Subcutaneous abdominal adipose tissue (tissue), 5 donors: ENCODE measurements around the gene SH3PXD2A.
"Not testable (repeated sequence)": the region's sequence is repeated elsewhere in the genome, so short reads cannot be mapped to it uniquely, and the experiment has no call there.

Experiments
- H3K27ac ChIP-seq: one replicate; pipeline ENCODE4 v1.7.0; 2013; ENCODE audit warnings: low read depth, mild to moderate bottlenecking, inconsistent platforms, low read length, moderate library complexity
- H3K27me3 ChIP-seq, 5 donors: one replicate each; pipeline ENCODE4 v1.7.0; 2013; ENCODE audit warnings: low read length in 5 of 5, inconsistent platforms in 1 of 5; ENCODE audit not compliant: control insufficient read depth in 5 of 5, insufficient read depth in 4 of 5
- H3K36me3 ChIP-seq, 5 donors: one replicate each; pipeline ENCODE4 v1.7.0; 2013; ENCODE audit warnings: low read length in 5 of 5; ENCODE audit not compliant: control insufficient read depth in 5 of 5, insufficient read depth in 5 of 5
- H3K4me1 ChIP-seq, 5 donors: one replicate each; pipeline ENCODE4 v1.7.0; 2013; ENCODE audit warnings: low read length in 5 of 5, mild to moderate bottlenecking in 3 of 5, moderate library complexity in 1 of 5; ENCODE audit not compliant: control insufficient read depth in 5 of 5, insufficient read depth in 5 of 5
- H3K4me3 ChIP-seq, 5 donors: one replicate each; pipeline ENCODE4 v1.7.0; 2013; ENCODE audit warnings: low read length in 5 of 5, low read depth in 1 of 5
- H3K9ac ChIP-seq, 5 donors: one replicate each; pipeline ENCODE4 v1.7.0; 2013; ENCODE audit warnings: low read length in 5 of 5, mild to moderate bottlenecking in 4 of 5, moderate library complexity in 3 of 5
- H3K9me3 ChIP-seq, 5 donors: one replicate each; pipeline ENCODE4 v1.7.0; 2013; ENCODE audit warnings: low read length in 5 of 5; ENCODE audit not compliant: control insufficient read depth in 5 of 5
- donor health status: healthy.
- donor health status: healthy.
- donor health status: healthy.
- donor health status: healthy.
- donor health status: healthy.

Gene SH3PXD2A

DNA sequence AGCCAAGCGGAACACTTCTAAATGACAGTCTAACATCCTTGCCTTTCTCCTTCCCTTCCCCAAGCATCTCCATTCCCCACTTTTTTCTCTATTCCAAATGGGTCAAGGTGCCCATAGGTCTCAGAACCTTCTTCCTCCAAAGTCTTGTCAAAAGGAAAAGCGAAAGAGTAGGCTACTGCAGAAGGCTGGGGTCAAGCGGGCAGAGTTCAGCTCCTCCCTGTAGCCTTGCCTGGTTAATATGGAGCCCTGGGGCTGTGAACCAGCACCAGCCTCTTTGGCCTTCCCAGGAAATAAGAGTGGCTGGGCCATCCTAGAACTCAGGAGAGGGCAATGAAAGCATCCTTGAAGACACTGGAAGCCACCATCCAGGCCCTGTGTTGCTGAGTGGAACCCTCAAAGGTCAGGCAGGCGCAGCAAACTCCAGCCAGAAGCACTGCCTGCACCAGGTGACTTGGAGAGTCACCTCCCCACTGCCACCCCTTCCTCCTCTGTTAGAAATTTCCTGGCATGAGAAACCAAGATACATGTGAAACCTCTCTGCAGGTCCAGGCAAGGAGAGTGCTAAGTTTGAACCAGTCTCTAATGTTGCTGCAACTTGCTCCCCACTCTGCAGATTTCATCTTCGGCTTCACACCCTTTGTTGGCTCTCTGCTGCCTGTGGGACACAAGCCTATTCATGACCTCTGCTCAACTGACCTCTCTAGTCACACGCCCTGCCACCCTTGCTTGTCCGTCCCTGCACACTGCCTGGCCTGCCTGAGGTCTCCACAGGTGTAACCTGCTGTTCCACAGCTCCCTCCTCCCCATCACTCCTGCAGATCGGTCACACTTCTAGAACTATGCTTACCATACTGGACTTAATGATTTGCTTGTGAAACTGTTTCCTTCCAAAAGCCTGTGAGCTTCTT lies 74.9 kb downstream of the SH3PXD2A start:
- peaks cover 0 to 5% (median 0%) of the 10 kb centered on the region in 5 donors for H3K36me3 ChIP-seq
- no peaks in the 10 kb centered on the region for H3K9me3 ChIP-seq
- peaks cover 4 to 29% (median 20%) of the 10 kb centered on the region in 5 donors for H3K4me1 ChIP-seq
- H3K27ac ChIP-seq = no peak overlapping the region
- no peak overlapping the region for H3K4me3 ChIP-seq
- H3K9ac ChIP-seq = no peak overlapping the region
- H3K27me3 ChIP-seq = peaks cover 0 to 4% (median 0%) of the 10 kb centered on the region in 5 donors

DNA sequence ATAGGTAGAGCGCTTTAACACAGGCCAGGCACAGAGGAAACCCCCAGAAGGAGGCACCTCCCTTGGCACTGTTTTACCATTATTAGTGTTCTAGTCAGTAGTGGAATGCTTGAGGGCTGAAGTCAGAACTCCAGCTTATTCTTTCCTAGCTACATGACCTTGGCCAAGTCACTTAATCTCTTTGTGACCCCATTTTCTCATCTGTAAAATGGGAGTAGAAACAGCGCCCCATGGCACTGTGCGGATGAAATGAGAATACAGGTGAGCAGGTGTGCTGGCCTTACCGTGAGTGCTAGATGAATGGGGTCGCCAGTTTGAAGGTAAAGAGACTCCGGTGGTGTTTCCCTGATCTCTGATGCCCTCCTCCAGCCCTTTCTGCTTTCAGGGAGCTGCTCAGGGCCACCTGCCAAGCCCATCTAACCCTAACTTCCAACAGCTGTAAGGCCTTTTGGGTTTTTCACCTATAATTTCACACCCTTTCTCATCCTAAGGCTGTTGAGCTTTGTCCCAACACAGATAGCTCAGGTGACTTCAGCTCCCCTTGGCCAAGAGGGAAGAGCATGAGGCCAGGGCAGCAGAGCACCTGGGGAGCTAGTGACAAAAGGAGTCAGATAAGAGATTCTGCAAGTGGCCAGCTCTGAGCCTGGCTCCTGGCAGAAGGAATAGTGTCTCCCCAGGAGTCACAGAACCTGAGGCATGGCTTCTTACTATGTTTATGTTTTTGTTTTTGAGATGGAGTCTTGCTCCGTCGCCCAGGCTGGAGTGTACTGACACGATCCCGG lies 76.8 kb downstream of the SH3PXD2A start:
- H3K27me3 ChIP-seq = no peaks in the 10 kb centered on the region
- peaks cover 4 to 29% (median 20%) of the 10 kb centered on the region in 5 donors for H3K4me1 ChIP-seq
- no peaks in the 10 kb centered on the region for H3K9me3 ChIP-seq
- H3K4me3 ChIP-seq = no peak overlapping the region
- H3K9ac ChIP-seq = no peak overlapping the region
- H3K27ac ChIP-seq = no peak overlapping the region
- H3K36me3 ChIP-seq = peaks cover 0 to 5% (median 0%) of the 10 kb centered on the region in 5 donors

DNA sequence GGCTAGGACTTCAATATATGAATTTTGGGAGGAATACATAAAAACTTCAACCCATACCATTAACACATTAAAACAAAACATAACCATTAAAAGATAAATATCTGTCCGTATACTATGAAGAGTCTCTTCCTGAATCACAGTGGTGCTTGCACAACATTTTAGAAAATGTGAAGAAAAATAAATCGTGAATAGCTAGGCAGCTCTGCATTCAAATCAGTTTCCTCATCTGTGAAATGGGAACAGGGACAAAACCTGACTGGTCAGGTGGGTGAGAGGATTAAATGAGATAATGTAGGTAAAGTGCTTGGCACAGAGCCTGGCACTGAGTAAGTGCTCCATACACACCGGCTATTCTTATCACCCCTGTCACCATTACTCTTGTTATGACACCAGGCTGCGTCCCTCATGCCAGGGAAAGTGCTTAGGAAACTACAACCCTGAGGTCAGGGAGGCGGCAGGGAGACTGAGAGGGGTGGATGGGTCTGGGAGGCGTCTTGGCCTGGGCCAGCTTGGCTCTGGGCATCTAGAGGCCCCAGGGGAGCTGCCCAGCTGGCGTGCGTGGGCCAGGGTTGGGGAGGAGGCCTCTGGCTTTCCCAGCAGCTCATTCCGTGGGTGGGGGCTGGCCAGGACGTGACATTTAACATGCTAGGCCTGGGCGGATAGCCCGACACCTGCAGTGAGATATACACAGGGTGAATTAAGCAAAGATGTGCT lies 78.3 kb downstream of the SH3PXD2A start:
- Histone ChIP-seq H3K27ac (no peak overlapping the region), H3K9me3 (no peaks in the 10 kb centered on the region), H3K9ac (no peak overlapping the region), H3K27me3 (no peaks in the 10 kb centered on the region), H3K36me3 (peaks cover 0 to 5% (median 0%) of the 10 kb centered on the region in 5 donors), H3K4me3 (no peak overlapping the region), H3K4me1 (peaks cover 4 to 39% (median 29%) of the 10 kb centered on the region in 5 donors)

DNA sequence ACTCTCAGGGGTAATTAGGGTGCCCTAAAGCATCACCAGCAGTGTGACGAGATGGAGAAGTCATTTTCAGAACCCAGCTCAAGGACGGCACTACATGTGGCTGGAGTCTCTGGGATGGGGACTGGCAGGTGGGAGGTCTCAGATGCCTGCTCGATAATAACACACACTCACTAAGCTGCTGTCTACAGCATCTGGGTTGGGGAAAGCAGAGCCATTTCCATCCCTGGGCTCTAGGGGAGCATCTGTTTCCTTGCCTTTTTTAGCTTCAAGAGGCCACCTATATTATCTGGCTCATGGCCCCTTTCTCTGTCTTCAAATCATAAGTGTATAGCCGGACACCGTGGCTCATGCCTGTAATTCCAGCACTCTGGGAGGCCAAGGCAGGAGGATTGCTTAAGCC lies 79.6 kb downstream of the SH3PXD2A start:
- H3K27me3 ChIP-seq = no peaks in the 10 kb centered on the region
- H3K9ac ChIP-seq = no peak overlapping the region
- no peak overlapping the region for H3K27ac ChIP-seq
- H3K4me1 ChIP-seq = peaks cover 6 to 51% (median 35%) of the 10 kb centered on the region in 5 donors
- H3K36me3 ChIP-seq = peaks cover 0 to under 1% (median 0%) of the 10 kb centered on the region in 5 donors
- H3K9me3 ChIP-seq = no peaks in the 10 kb centered on the region
- no peak overlapping the region for H3K4me3 ChIP-seq

DNA sequence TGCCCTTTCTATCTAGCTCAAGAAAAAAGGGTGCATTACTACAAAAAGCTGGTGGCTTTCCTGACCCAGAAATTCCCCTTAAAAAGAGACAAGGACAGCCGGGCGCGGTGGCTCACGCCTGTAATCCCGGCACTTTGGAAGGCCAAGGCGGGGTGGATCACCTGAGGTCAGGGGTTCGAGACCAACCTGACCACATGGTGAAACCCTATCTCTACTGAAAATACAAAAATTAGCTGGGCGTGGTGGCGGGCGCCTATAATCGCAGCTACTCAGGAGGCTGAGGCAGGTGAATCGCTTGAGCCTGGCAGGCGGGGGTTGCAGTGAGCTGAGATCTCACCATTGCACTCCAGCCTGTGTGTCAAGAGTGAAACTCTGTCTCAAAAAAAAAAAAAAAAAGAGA lies 82.5 kb downstream of the SH3PXD2A start:
- H3K4me3 ChIP-seq = peak overlapping the region in 4 of 5 donors; percentile 48 to 64 (median 55)
- H3K27ac ChIP-seq = peak overlapping the region; percentile 49
- peaks cover 2 to 31% (median 25%) of the 10 kb centered on the region in 5 donors for H3K4me1 ChIP-seq
- H3K27me3 ChIP-seq, H3K9me3 ChIP-seq, H3K36me3 ChIP-seq: not testable (repeated sequence)
- peak overlapping the region in 3 of 5 donors; percentile 57 to 73 (median 71) for H3K9ac ChIP-seq

DNA sequence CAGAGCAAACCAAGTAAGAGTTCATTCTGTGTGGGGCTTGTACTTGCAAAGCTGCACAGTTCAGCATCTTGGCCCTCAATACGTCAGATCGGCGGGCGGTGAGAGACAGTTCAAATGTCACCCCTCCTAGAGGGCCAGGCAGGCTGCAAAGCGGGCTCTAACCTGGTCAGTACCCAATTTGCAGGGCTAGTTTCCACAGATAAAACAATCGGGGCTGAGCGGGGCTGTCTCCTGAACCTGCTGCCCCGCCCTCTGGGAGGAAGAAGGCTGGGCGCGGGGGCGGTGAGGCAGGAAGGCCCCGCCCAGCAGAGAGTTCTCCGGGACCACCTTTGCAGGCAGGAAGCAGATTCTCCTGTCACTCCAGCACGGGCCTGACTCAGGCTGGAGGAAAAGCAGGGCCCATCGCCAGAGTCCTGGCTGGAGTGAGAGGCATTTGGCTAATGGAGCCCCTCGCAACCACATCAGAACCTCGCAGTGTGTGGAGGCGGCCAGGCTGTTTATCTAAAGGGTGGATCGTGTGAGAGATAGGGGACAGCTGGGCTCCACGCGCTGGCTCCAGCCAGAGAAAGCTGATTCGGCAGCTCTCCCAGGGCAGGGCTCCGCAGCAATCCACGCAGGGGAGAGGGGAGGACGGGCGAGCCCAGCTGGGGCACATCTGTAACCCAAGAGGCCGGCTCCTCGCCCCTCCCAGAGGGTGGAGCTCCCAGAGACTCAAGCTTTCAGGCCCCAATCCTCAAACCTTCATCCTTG lies 83.1 kb downstream of the SH3PXD2A start:
- Histone ChIP-seq H3K4me1 (peaks cover 2 to 27% (median 21%) of the 10 kb centered on the region in 5 donors), H3K27ac (peak overlapping the region; percentile 49), H3K9me3 (no peaks in the 10 kb centered on the region), H3K27me3 (no peaks in the 10 kb centered on the region), H3K9ac (peak overlapping the region in 3 of 5 donors; percentile 57 to 73 (median 71)), H3K36me3 (no peaks in the 10 kb centered on the region), H3K4me3 (peak overlapping the region; percentile 48 to 65 (median 58))

DNA sequence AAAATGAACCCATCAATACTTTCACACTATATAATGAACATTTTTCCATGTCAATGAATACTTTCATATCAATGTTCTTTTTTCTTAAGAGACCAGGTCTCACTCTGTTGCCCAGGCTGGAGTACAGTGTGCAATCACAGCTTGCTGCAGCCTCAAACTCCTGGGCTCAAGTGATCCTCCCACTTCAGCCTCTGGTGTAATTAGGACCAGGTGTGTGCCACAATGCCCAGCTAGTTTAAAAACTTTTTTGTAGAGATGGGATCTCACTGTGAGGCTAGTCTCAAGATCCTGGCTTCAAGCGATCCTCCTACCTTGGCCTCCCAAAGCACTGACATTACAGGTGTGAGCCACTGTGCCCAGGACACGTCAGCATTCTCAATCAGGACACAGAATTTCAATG lies 85.2 kb downstream of the SH3PXD2A start:
- Histone ChIP-seq H3K9ac (no peak overlapping the region), H3K4me3 (no peak overlapping the region), H3K4me1 (peaks cover 2 to 32% (median 17%) of the 10 kb centered on the region in 5 donors), H3K36me3 (no peaks in the 10 kb centered on the region), H3K27me3 (no peaks in the 10 kb centered on the region), H3K9me3 (no peaks in the 10 kb centered on the region), H3K27ac (no peak overlapping the region)

DNA sequence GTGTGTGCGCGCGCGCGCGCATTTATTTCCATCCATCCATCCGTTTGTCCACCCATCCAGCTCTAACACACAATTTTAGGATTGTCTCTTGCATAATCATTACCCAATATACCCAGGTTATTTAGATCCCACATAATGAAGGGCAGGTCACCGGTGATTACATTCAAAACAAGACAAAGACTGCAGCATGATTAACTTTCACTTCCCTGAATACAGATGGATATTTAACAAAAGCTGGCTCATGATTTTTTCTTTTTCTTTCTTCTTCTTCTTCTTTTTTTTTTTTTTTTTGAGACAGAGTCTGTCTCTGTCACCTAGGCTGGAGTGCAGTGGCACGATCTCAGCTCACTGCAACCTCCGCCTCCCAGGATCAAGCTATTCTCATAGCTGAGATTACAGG lies 86.2 kb downstream of the SH3PXD2A start:
- no peaks in the 10 kb centered on the region for H3K27me3 ChIP-seq
- peaks cover 2 to 42% (median 20%) of the 10 kb centered on the region in 5 donors for H3K4me1 ChIP-seq
- H3K4me3 ChIP-seq = no peak overlapping the region
- H3K27ac ChIP-seq = no peak overlapping the region
- H3K9me3 ChIP-seq = no peaks in the 10 kb centered on the region
- H3K9ac ChIP-seq = no peak overlapping the region
- H3K36me3 ChIP-seq = no peaks in the 10 kb centered on the region

DNA sequence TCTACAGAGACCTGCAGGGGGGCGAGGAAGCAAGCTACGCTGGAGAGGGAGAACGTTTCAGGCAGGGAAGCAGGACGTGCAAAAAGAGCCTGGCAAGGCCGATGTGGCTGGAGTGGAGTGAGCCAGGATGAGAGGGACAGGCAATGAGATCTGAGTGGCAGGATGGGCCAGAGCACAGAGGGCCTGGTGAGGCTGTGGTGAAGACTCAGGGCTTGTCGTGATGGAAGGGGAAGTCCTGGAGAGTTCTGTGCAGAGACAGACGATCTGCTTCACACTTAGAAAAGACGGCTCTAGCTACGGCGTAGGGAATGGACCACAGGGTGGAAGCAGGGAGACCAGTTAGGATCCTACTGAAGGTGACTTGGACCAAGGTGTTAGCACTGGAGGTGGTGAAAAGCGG lies 87.0 kb downstream of the SH3PXD2A start:
- no peak overlapping the region for H3K27ac ChIP-seq
- peaks cover 0 to 2% (median 0%) of the 10 kb centered on the region in 5 donors for H3K27me3 ChIP-seq
- peaks cover 4 to 50% (median 26%) of the 10 kb centered on the region in 5 donors for H3K4me1 ChIP-seq
- no peak overlapping the region for H3K9ac ChIP-seq
- H3K9me3 ChIP-seq = no peaks in the 10 kb centered on the region
- no peaks in the 10 kb centered on the region for H3K36me3 ChIP-seq
- H3K4me3 ChIP-seq = no peak overlapping the region
